Fibroblast of mammary gland (primary cell): Measurements from ENCODE around the gene INTS15.
A peak's percentile ranks its signal among the peaks of the same experiment; 100 is the strongest.

Source experiments
- DNase-seq: peaks from one replicate; pipeline ENCODE4 v3.0.0-alpha.2; 2010; ENCODE audit warnings: low read depth
- H3K4me3 ChIP-seq: 2 replicates; pipeline ENCODE4 v1.5.1; 2011; ENCODE audit warnings: low read depth, mild to moderate bottlenecking, low read length, moderate library complexity; ENCODE audit not compliant: control insufficient read depth
- TF ChIP-seq, protein P1 (sequence below): conservative IDR thresholded peaks from 2 replicates; pipeline ENCODE4 v1.5.1; 2011; ENCODE audit warnings: low read depth, low read length, inconsistent platforms; ENCODE audit not compliant: control insufficient read depth, insufficient read depth

INTS15 gene

DNA sequence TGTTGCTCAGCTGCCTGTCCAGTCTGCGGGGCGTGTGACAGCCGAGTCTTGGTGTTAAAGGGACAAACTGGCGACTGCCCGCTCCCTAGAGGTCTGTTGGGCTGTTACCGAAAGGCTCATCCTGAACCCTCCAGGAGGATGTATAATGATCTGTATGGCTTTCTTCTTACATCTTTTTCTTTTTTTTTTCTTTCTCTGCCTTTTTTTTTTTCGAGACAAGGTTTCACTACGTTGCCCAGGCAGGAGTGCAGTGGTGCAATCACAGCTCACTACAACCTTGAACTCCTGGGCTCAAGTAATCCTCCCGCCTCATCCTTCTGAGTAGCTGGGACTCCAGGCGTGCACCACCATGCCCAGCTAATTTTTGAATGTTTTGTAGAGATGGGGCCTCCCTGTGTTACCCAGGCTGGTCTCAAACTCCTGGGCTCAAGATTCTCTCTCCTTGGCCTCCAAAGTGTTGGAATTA is 857 bp downstream of the INTS15 start:
- peak overlapping the region; percentile 77 for H3K4me3 ChIP-seq
- TF ChIP-seq, protein P1, sequence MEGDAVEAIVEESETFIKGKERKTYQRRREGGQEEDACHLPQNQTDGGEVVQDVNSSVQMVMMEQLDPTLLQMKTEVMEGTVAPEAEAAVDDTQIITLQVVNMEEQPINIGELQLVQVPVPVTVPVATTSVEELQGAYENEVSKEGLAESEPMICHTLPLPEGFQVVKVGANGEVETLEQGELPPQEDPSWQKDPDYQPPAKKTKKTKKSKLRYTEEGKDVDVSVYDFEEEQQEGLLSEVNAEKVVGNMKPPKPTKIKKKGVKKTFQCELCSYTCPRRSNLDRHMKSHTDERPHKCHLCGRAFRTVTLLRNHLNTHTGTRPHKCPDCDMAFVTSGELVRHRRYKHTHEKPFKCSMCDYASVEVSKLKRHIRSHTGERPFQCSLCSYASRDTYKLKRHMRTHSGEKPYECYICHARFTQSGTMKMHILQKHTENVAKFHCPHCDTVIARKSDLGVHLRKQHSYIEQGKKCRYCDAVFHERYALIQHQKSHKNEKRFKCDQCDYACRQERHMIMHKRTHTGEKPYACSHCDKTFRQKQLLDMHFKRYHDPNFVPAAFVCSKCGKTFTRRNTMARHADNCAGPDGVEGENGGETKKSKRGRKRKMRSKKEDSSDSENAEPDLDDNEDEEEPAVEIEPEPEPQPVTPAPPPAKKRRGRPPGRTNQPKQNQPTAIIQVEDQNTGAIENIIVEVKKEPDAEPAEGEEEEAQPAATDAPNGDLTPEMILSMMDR = no peak
- peak; percentile 10 for DNase-seq

DNA sequence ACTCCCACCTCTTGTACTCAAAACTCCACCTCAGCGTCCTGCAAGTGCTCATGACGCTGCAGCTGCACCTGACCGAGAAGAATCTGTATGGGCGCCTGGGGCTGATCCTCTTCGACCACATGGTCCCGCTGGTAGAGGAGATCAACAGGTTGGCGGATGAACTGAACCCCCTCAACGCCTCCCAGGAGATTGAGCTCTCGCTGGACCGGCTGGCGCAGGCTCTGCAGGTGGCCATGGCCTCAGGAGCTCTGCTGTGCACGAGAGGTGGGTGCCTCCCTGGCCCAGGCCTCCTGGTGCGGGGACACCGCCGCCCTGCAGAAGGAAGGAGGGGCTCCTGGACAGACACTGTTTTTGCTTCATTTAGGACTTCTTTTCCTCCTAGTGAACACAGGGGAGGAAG is 10.3 kb downstream of the INTS15 start:
- TF ChIP-seq, protein P1 = no peak
- no peak overlapping the region for H3K4me3 ChIP-seq
- DNase-seq = no peak

DNA sequence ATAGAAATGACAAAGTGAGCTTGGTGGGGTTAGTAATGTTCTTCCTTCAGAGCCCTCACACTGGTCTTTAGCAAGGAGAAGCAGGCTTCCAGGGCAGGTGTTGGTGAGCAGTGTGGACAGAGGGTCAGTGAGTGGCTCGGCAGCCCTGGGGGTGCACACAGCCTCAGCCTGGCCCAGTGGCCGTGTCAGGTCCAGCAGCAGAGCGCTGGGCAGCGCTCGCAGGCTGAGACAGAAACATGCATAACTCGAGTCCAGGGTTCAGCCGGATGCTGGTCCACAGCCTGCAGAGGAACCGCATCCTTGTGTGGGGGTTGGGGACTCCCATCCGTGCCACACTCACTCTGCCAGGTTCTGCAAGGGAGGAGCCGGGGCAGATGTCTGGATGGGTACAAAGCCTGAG is 14.6 kb downstream of the INTS15 start:
- no peak for DNase-seq
- no peak overlapping the region for H3K4me3 ChIP-seq
- TF ChIP-seq, protein P1 = no peak

DNA sequence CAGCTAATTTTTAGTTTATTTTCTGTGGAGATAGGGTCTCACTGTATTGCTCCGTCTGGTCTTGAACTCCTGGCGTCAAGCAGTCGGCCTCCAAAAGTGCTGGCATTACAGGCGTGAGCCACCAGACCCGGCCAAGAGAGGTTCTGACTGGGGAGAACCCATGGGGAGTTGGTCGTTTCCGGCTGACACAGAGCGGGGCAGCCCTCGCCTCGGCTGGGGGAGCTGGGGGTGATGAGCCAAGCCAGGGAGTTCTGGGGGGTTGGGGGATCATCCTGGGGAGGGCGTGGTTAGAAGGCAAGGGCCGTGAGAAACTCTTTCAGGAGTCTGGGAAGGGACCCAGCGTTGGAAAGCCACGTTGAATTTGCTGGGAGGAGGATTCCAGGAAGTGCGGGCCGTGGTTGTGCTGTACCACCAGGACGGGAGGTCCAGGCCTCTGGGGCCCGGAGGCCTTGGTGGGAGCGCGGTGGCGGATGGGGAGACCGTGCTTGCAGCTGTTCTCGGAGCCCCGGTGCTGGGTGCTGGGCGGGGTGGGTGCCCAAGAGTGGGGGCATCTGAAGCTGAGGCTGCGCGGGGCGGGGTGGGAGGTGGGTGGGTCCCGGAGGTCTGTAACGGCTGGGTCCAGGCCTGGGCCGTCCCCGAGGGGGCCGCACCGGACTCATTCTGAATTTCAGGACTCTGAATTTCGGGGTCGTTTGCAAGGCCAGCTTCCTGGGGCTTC is 17.2 kb downstream of the INTS15 start:
- no peak for DNase-seq
- TF ChIP-seq, protein P1 = no peak
- no peak overlapping the region for H3K4me3 ChIP-seq

DNA sequence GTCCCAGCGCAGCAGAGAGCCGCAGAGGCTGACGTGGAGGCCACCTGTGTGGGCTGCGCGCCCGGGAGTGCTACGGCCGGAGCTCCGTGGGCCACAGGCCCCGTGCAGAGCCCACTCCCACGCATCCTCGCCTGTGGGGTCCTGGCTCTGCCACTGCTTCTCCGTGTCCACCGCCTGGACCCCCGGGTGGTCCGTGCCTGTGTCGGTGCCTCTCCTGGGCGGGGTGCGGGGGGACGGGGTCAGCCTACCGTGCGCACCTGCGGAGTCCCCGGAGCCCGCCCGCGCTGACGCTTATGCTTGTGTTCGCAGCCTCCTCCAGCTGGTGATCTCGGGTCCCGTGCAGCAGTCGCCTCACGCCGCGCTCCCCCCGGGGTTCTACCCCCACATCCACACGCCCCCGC is 17.8 kb downstream of the INTS15 start:
- TF ChIP-seq, protein P1 = no peak
- no peak for DNase-seq
- no peak overlapping the region for H3K4me3 ChIP-seq

DNA sequence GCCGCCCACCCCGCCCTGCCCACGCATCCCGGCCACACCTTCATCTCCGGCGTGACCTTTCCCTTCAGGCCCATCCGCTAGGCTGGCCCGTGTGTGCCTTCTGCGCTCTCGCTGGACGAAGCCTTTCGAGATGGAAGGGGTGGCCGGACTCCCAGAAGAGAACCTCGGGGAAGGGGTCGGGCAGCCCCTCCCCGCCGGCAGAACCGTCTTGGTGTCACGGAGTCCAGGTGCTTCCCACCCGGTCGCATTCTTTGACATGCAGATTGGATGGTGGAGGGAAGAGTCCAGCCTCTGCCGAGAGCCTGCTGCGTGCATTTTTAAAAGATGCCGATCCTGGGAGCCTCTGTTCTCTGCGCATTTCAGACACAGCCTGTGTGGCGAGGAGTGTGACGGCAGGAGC is 18.3 kb downstream of the INTS15 start:
- TF ChIP-seq, protein P1 = no peak
- H3K4me3 ChIP-seq = no peak overlapping the region
- no peak for DNase-seq
